HepG2 (cell line): ENCODE results near the gene AMIGO3. TPM values are rescaled to one million over a fixed set of nuclear protein-coding genes. Genes with fewer than 3 reads are reported as not detected.

Source experiments
- CCAR2 ChIP-seq: fragments of 200-400 bp; formaldehyde crosslinking; optimal IDR thresholded peaks from 2 replicates; pipeline ENCODE3; 2018; ENCODE audit warnings: low read depth, mild to moderate bottlenecking, low read length, moderate library complexity
- CEBPB ChIP-seq: IDR thresholded peaks from 2 replicates; pipeline ENCODE4 v1.6.1; 2011; ENCODE audit warnings: low read depth, low read length, improper control_type of control experiment, borderline replicate concordance
- CENPBD1 ChIP-seq: sonication (generic); formaldehyde crosslinking; IDR thresholded peaks from 2 replicates; pipeline ENCODE4 v1.8.0; 2022; ENCODE audit warnings: missing genetic modification reagents, low read depth, mild to moderate bottlenecking, borderline replicate concordance
- CHCHD3 ChIP-seq: sonication (generic); formaldehyde crosslinking; IDR thresholded peaks from 2 replicates; pipeline ENCODE4 v1.8.0; 2022; ENCODE audit warnings: mild to moderate bottlenecking, missing genetic modification reagents, moderate library complexity
- EED ChIP-seq: sonication (generic); formaldehyde crosslinking; IDR thresholded peaks from 2 replicates; pipeline ENCODE4 v1.5.0; 2020; ENCODE audit warnings: mild to moderate bottlenecking, missing genetic modification reagents
- FOXC1 ChIP-seq: sonication (generic); formaldehyde crosslinking; IDR thresholded peaks from 2 replicates; pipeline ENCODE4 v1.8.0; 2022; ENCODE audit warnings: mild to moderate bottlenecking, missing genetic modification reagents, borderline replicate concordance
- GMEB1 ChIP-seq: sonication (generic); formaldehyde crosslinking; IDR thresholded peaks from 2 replicates; pipeline ENCODE4 v1.5.1; 2020; ENCODE audit warnings: missing genetic modification reagents, mild to moderate bottlenecking, borderline replicate concordance
- HMG20A ChIP-seq: IDR thresholded peaks from 2 replicates; pipeline ENCODE4 v1.6.1; 2016; ENCODE audit warnings: borderline replicate concordance
- HNRNPL ChIP-seq: fragments of 200-400 bp; formaldehyde crosslinking; IDR thresholded peaks from 2 replicates; pipeline ENCODE4 v1.6.1; 2017; ENCODE audit warnings: mild to moderate bottlenecking, low read depth, low read length
- LCORL ChIP-seq, 2 experiments: fragments of 450-650 bp in 1 of 2; sonication (generic) in 1 of 2; formaldehyde crosslinking in 1 of 2; IDR thresholded peaks; 2 replicates each; pipeline versions ENCODE4 v1.5.0 to v1.6.1; 2017 to 2020; ENCODE audit warnings: antibody characterized with exemption in 1 of 2, missing genetic modification reagents in 1 of 2
- MEIS2 ChIP-seq: sonication (generic); formaldehyde crosslinking; IDR thresholded peaks from 2 replicates; pipeline ENCODE4 v1.9.0; 2021; ENCODE audit warnings: mild to moderate bottlenecking, missing genetic modification reagents
- MYPOP ChIP-seq: sonication (generic); formaldehyde crosslinking; IDR thresholded peaks from 2 replicates; pipeline ENCODE4 v1.8.1; 2023; ENCODE audit warnings: mild to moderate bottlenecking, moderate library complexity, missing genetic modification reagents
- PAX8 ChIP-seq: sonication (generic); formaldehyde crosslinking; IDR thresholded peaks from 2 replicates; pipeline ENCODE4 v1.8.0; 2022; ENCODE audit warnings: mild to moderate bottlenecking, missing genetic modification reagents, borderline replicate concordance
- SOX5 ChIP-seq: IDR thresholded peaks from 2 replicates; pipeline ENCODE4 v1.6.1; 2016; ENCODE audit warnings: borderline replicate concordance
- TCF12 ChIP-seq, 2 experiments: fragments of 450-650 bp in 1 of 2; sonication (generic) in 1 of 2; formaldehyde crosslinking in 1 of 2; IDR thresholded peaks; 2 replicates each; pipeline versions ENCODE4 v1.6.1 to v1.8.0; 2017 to 2022; ENCODE audit warnings: antibody characterized with exemption in 1 of 2, mild to moderate bottlenecking in 1 of 2, missing genetic modification reagents in 1 of 2, moderate library complexity in 1 of 2
- XRCC5 ChIP-seq: fragments of 200-400 bp; formaldehyde crosslinking; optimal IDR thresholded peaks from 2 replicates; pipeline ENCODE3; 2017; ENCODE audit warnings: mild to moderate bottlenecking, low read length
- ZBTB38 ChIP-seq: sonication (generic); formaldehyde crosslinking; IDR thresholded peaks from 2 replicates; pipeline ENCODE4 v1.5.1; 2020; ENCODE audit warnings: mild to moderate bottlenecking, missing genetic modification reagents
- ZFP41 ChIP-seq: sonication (generic); formaldehyde crosslinking; IDR thresholded peaks from 2 replicates; pipeline ENCODE4 v1.4.0; 2020; ENCODE audit warnings: mild to moderate bottlenecking, missing genetic modification reagents, borderline replicate concordance
- ZMAT5 ChIP-seq: sonication (generic); formaldehyde crosslinking; IDR thresholded peaks from 2 replicates; pipeline ENCODE4 v1.5.0; 2020; ENCODE audit warnings: mild to moderate bottlenecking, low read depth, missing genetic modification reagents, borderline replicate concordance
- ZMYM4 ChIP-seq: sonication (generic); formaldehyde crosslinking; IDR thresholded peaks from 2 replicates; pipeline ENCODE4 v1.8.1; 2023; ENCODE audit warnings: mild to moderate bottlenecking, missing genetic modification reagents
- ZNF160 ChIP-seq: sonication (generic); formaldehyde crosslinking; IDR thresholded peaks from 2 replicates; pipeline ENCODE4 v1.8.0; 2022; ENCODE audit warnings: mild to moderate bottlenecking, inconsistent platforms, missing genetic modification reagents
- ZNF333 ChIP-seq: sonication (generic); formaldehyde crosslinking; IDR thresholded peaks from 2 replicates; pipeline ENCODE4 v1.4.0; 2020; ENCODE audit warnings: mild to moderate bottlenecking, missing genetic modification reagents, borderline replicate concordance
- ZNF737 ChIP-seq: sonication (generic); formaldehyde crosslinking; IDR thresholded peaks from 2 replicates; pipeline ENCODE4 v1.5.0; 2020; ENCODE audit warnings: missing genetic modification reagents, mild to moderate bottlenecking, borderline replicate concordance
- ZNF746 ChIP-seq: sonication (generic); formaldehyde crosslinking; IDR thresholded peaks from 2 replicates; pipeline ENCODE4 v1.8.0; 2022; ENCODE audit warnings: mild to moderate bottlenecking, missing genetic modification reagents
- ZNF776 ChIP-seq: sonication (generic); formaldehyde crosslinking; IDR thresholded peaks from 2 replicates; pipeline ENCODE4 v1.4.0; 2020; ENCODE audit warnings: mild to moderate bottlenecking, missing genetic modification reagents
- ZSCAN25 ChIP-seq: sonication (generic); formaldehyde crosslinking; IDR thresholded peaks from 2 replicates; pipeline ENCODE4 v1.8.0; 2022; ENCODE audit warnings: mild to moderate bottlenecking, missing genetic modification reagents
- polyA plus RNA-seq, 8 experiments: library from polyadenylated mRNA; depleted of rRNA in 3 of 8; stranded (reverse) in 7 of 8; unstranded in 1 of 8; fragments of >200 nt; fragmentation: Illumina TruSeq in 4 of 8; extraction: Trizol in 4 of 8; gene quantifications; 2 replicates each; pipeline versions ENCODE4 v1.2.1 to v1.2.3, GENCODE V29; 2011 to 2016; ENCODE audit warnings: low read depth in 4 of 8, missing spikeins in 1 of 8, mixed read lengths in 1 of 8; ENCODE audit not compliant: insufficient read depth in 1 of 8
- total RNA-seq, 5 experiments: library from RNA; depleted of rRNA; stranded (reverse); fragments of >200 nt; fragmentation: Illumina TruSeq; extraction: Trizol; gene quantifications; 2 replicates each; pipeline ENCODE4 v1.2.3, GENCODE V29; 2016; ENCODE audit warnings: low read depth in 1 of 5

The AMIGO3 gene
- total and polyA plus RNA-seq, 2 of the 13 experiments (the other 11 are each of a cell fraction or from before 2014, with no cell fraction given): 0.35 TPM; not detected in 1

- TF ChIP-seq MEIS2 (CRISPR knock-in tag) (peak; percentile 36; the same call in 1 of the 2 replicates), ZNF746 (CRISPR knock-in tag) (no peak), XRCC5 (peak; percentile 29), HNRNPL (0 out of 2 replicates have a peak, but pooled peaks have one; percentile 55), LCORL (IDR thresholded peaks at IDR 0.05) (no peak), LCORL (CRISPR knock-in tag; IDR thresholded peaks at IDR 0.05) (no peak), ZSCAN25 (CRISPR knock-in tag) (no peak), ZMYM4 (CRISPR knock-in tag) (no peak), CCAR2 (no peak), ZBTB38 (CRISPR knock-in tag) (peak; percentile 42; the same call in 1 of the 2 replicates), ZNF737 (no peak), FOXC1 (CRISPR knock-in tag) (0 out of 2 replicates have a peak, but pooled peaks have one; percentile 64), TCF12 (IDR thresholded peaks at IDR 0.05) (no peak), TCF12 (CRISPR knock-in tag; IDR thresholded peaks at IDR 0.05) (no peak), ZNF776 (CRISPR knock-in tag) (no peak), ZFP41 (CRISPR knock-in tag) (no peak), EED (CRISPR knock-in tag) (no peak), HMG20A (no peak), SOX5 (CRISPR knock-in tag) (no peak), MYPOP (no peak), ZNF160 (no peak), ZMAT5 (CRISPR knock-in tag) (no peak), PAX8 (CRISPR knock-in tag) (no peak), CEBPB (no peak), GMEB1 (CRISPR knock-in tag) (no peak), ZNF333 (CRISPR knock-in tag) (no peak), CHCHD3 (no peak), CENPBD1 (CRISPR knock-in tag) (no peak)
Observed at GRCh38 chr3:49703443-49703927, 16.0 kb downstream of the AMIGO3 start (continued).
